ENCODE measurements around the gene TOR1B. TPM values are rescaled to one million over a fixed set of nuclear protein-coding genes. Genes with fewer than 3 reads are reported as not detected.

TOR1B gene
- total RNA-seq, 1 experiment from 2014 or later = 19.0 TPM

- no peaks in the 10 kb centered on the region for H3K9me3 ChIP-seq (ENCODE audit: control insufficient read depth in 1 of 2, insufficient read depth in 1 of 2, low read depth in 1 of 2, low read length in 2 of 2)
- no peaks in the 10 kb centered on the region for H3K27me3 ChIP-seq (ENCODE audit: insufficient read depth, low read length)
- BruUV-seq (replicated peaks) = no TSS peak
- DNase-seq (ENCODE audit: low read depth, low spot score) (no peak), ATAC-seq (peak; percentile 33)
- TF ChIP-seq ATF3 (IDR thresholded peaks at IDR 0.05) (no peak), EZH2 (IDR thresholded peaks at IDR 0.05) (no peak), POLR2A (IDR thresholded peaks at IDR 0.05; ENCODE audit: borderline replicate concordance, extremely low read depth, insufficient read depth, insufficient read length) (no peak), JUND (IDR thresholded peaks at IDR 0.05) (no peak), TCF7L2 (IDR thresholded peaks at IDR 0.05; ENCODE audit: borderline replicate concordance, extremely low read depth, insufficient read depth, insufficient read length) (no peak), YY1 (IDR thresholded peaks at IDR 0.05; ENCODE audit: extremely low read depth, insufficient replicate concordance, low read depth, low read length) (no peak), ZFX (IDR thresholded peaks at IDR 0.05) (no peak), CTCF (IDR thresholded peaks at IDR 0.05 in 2 of 3, conservative IDR thresholded peaks at IDR 0.05 in 1 of 3; ENCODE audit: borderline replicate concordance in 1 of 3, insufficient read depth in 1 of 3, low read depth in 2 of 3, low read length in 2 of 3) (no peak), EGR1 (IDR thresholded peaks at IDR 0.05; ENCODE audit: low read depth) (no peak), RAD21 (IDR thresholded peaks at IDR 0.05; ENCODE audit: low read depth) (no peak), POLR2AphosphoS5 (IDR thresholded peaks at IDR 0.05; ENCODE audit: low read depth, low read length) (no peak), MAX (IDR thresholded peaks at IDR 0.05) (no peak), EZH2phosphoT487 (IDR thresholded peaks at IDR 0.05; ENCODE audit: borderline replicate concordance) (no peak)
- peak overlapping the region; percentile 90 for H3K9ac ChIP-seq (ENCODE audit: low read length)
- RAD21 ChIA-PET (ENCODE audit: low non-redundant PET in 1 of 2, low total read pairs in 2 of 2, uncharacterized antibody in 2 of 2, unreplicated experiment in 2 of 2) = no interaction called here
- H2AFZ ChIP-seq (ENCODE audit: low read depth, low read length, poor library complexity, severe bottlenecking) = no peak overlapping the region
- CTCF ChIA-PET = no interaction called here
- POLR2A ChIA-PET = interaction anchor here (1.2 kb wide), 1 partner anchor 10 kb away, joined by 3 read pairs; no protein-coding TSS in a partner anchor
- peak overlapping the region; percentile 56 for H3K27ac ChIP-seq (ENCODE audit: low read depth, low read length)
- H3K79me2 ChIP-seq (ENCODE audit: insufficient read depth, low read length) = peaks cover 19% of the 10 kb centered on the region
- H3K9me2 ChIP-seq (ENCODE audit: insufficient read depth) = no peaks in the 10 kb centered on the region
- H4K20me1 ChIP-seq (ENCODE audit: insufficient read depth) = no peaks in the 10 kb centered on the region
- intact Hi-C loops (cut with micrococcal nuclease) = no loop called here
- H3K4me3 ChIP-seq (replicated peaks in 1 of 2; ENCODE audit: low read depth in 1 of 2, low read length in 2 of 2) = peak overlapping the region; percentile 99 to 100
- H3K36me3 ChIP-seq (ENCODE audit: control insufficient read depth in 1 of 2, insufficient read depth in 2 of 2, low read length in 2 of 2) = peaks cover 15 to 20% of the 10 kb centered on the region in 2 experiments
- peak overlapping the region; percentile 94 for H3K4me2 ChIP-seq (ENCODE audit: low read length)
- H3K4me1 ChIP-seq (ENCODE audit: control insufficient read depth in 1 of 2, insufficient read depth in 2 of 2, low read length in 2 of 2) = peaks cover 4 to 18% of the 10 kb centered on the region in 2 experiments; a peak in 3 of 4 replicates
Observed at GRCh38 chr9:129834489-129835127, 31.6 kb downstream of the TOR1B start.
